ENCODE data around the gene GRIK5. TPM values are rescaled to one million over a fixed set of nuclear protein-coding genes. Genes with fewer than 3 reads are reported as not detected.
A peak's percentile ranks its signal among the peaks of the same experiment; 100 is the strongest.

The GRIK5 gene
- total RNA-seq, 1 experiment from 2014 or later = 0.48 TPM

DNA sequence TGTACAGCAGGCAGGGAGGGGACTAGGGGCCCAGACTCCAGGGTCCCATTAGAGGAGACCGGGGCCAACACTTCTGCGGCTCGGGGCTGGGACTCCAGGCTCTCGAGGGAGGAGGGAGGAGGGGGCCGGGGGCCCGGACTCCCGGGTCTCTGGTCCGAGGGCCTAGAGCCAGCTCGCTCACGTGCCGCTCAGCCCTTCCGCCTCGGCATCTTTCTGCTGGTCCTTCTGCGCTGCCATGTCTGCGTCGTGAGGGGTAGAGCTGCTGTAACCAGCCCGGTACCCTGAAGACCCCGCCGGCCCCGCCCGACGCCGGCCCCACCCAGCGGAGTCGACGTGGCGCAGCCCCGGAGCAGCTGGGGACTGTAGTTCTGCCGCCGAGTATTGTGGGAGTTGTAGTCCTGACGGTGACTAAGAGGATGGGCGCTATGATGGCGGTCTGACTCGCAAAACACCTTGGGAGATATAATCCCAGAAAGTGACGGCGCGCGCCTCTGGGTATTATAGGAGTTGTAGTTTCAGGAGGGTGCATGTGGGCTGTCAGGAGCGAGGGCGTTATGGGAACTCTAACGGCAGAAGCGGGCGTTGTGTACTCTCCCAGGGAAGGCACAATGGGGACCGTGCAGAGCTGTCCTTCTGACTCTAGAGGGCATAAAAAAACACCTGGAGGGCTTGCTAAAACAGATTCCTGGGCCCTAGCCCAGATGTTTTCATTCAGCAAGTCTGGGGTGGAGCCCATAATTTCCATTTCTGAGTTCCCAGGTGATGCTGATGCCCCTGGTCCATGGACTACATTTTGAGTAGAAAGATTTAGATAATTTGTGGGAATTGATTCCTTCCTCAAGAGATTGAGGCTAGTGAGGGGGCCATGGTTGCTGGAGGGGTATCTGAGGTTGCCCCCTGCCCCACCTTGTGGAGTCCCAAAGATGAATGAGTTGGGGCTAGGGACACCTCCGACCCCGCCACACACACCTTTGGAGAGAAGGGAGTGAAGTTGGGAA is 110.7 kb downstream of the GRIK5 start, which contains the start of gene RABAC1:
TSS of gene RABAC1 (minus strand) at position 266 of the 998 bp plus-strand sequence. CDS start at position 237, 29 bp downstream.
- Mint-ChIP-seq H3K27me3 (ENCODE audit: insufficient read depth, unreplicated experiment) (no peaks in the 10 kb centered on the region), H3K36me3 (ENCODE audit: insufficient read depth, unreplicated experiment) (peaks cover 6% of the 10 kb centered on the region), H3K4me3 (ENCODE audit: unreplicated experiment) (peak within 1 kb of the TSS; percentile 78), H3K4me1 (ENCODE audit: low read depth, unreplicated experiment) (peaks cover 13% of the 10 kb centered on the region), H3K27ac (ENCODE audit: unreplicated experiment) (peak within 1 kb of the TSS; percentile 81), H3K9me3 (ENCODE audit: unreplicated experiment) (no peaks in the 10 kb centered on the region)
- H3K4me3 ChIP-seq (ENCODE audit: low read depth, low read length) = peak within 1 kb of the TSS; percentile 82
- no peaks in the 10 kb centered on the region for H3K9me3 ChIP-seq
- intact Hi-C loops (cut with micrococcal nuclease; ENCODE audit: unreplicated experiment) = loop anchor here (1.0 kb wide), 3 partner anchors 75 to 283 kb away; partner anchors contain the start of gene GSK3A
- BruUV-seq (replicated peaks) = no TSS peak
- H3K36me3 ChIP-seq (ENCODE audit: control insufficient read depth, insufficient read depth, low read length) = no peaks in the 10 kb centered on the region
- CTCF ChIA-PET = interaction anchor here (0.5 to 2.7 kb wide), 11 partner anchors 8 to 252 kb away, joined by 3 to 18 read pairs (median 4); partner anchors contain the start of gene RPS19
- peak in 1 of 2 experiments; percentile 44 for TF ChIP-seq CTCF (IDR thresholded peaks at IDR 0.05; ENCODE audit: insufficient read depth in 1 of 2, low read depth in 1 of 2, low read length in 1 of 2, severe bottlenecking in 1 of 2, unreplicated experiment in 1 of 2)
- POLR2A ChIA-PET = interaction anchor here (0.7 to 1.6 kb wide), 3 partner anchors 99 to 117 kb away, joined by 3 to 10 read pairs (median 4); partner anchors contain the start of genes RPS19 and ZNF574
- peak; percentile 93 to 95 for DNase-seq
- no peaks in the 10 kb centered on the region for H3K27me3 ChIP-seq (replicated peaks; ENCODE audit: control insufficient read depth, insufficient read depth, low read length)
- peaks cover 14% of the 10 kb centered on the region for H3K4me1 ChIP-seq

DNA sequence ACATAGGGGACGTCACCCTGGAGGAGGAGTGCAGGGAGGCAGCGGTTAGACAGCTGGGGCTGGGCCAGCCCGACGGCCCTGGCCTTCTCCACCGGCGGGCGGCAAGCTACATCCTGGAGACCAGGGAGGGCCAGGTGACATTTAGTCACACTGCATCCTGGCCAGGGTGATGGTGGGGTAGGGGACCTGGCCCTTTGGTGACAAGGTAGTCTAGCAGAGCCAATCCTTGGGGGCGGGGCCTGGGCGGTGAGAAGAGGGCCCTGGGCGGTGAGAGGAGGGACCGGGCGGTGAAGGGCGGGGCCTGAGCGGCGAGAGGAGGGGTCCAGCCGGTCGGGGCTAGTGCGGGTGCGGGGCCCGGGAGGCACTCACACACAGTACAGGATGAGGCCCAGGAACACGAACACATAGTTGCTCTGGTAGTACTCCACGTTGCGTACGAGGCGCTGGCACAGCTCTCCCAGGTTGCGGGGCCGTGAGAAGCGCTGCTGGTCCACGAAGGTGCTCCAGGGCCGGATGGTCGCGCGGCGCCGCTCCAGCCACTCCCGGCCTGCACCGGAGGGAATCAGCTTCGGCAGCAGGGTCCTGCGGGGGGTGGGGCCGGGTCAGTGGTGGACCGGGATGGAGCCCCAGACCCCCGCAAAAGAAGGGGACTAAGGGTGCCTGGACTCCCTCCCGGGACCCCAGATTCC is 111.5 kb downstream of the GRIK5 start:
- CTCF ChIA-PET = interaction anchor here (0.5 to 2.7 kb wide), 12 partner anchors 9 to 252 kb away, joined by 3 to 18 read pairs (median 4); partner anchors contain the start of gene RPS19
- no peaks in the 10 kb centered on the region for H3K9me3 Mint-ChIP-seq (ENCODE audit: unreplicated experiment)

More for the DNA sequence above, 111.5 kb downstream of the GRIK5 start:
- Histone ChIP-seq H3K9me3 (no peaks in the 10 kb centered on the region), H3K4me3 (ENCODE audit: low read depth, low read length) (peak overlapping the region; percentile 82), H3K36me3 (ENCODE audit: control insufficient read depth, insufficient read depth, low read length) (no peaks in the 10 kb centered on the region), H3K4me1 (peaks cover 14% of the 10 kb centered on the region), H3K27me3 (replicated peaks; ENCODE audit: control insufficient read depth, insufficient read depth, low read length) (no peaks in the 10 kb centered on the region)
- POLR2A ChIA-PET = interaction anchor here (1.0 to 1.6 kb wide), 2 partner anchors 99 to 118 kb away, joined by 3 to 10 read pairs; partner anchors contain the start of gene ZNF574
- BruUV-seq (replicated peaks) = TSS peak; percentile 69
- TF ChIP-seq CTCF (IDR thresholded peaks at IDR 0.05; ENCODE audit: insufficient read depth in 1 of 2, low read depth in 1 of 2, low read length in 1 of 2, severe bottlenecking in 1 of 2, unreplicated experiment in 1 of 2) = no peak
- H3K27ac Mint-ChIP-seq (ENCODE audit: unreplicated experiment) = peak overlapping the region; percentile 81
- H3K4me1 Mint-ChIP-seq (ENCODE audit: low read depth, unreplicated experiment) = peaks cover 13% of the 10 kb centered on the region
- intact Hi-C loops (cut with micrococcal nuclease; ENCODE audit: unreplicated experiment) = loop anchor here (1.0 kb wide), 4 partner anchors 74 to 284 kb away; partner anchors contain the start of gene GSK3A
- peak overlapping the region; percentile 78 for H3K4me3 Mint-ChIP-seq (ENCODE audit: unreplicated experiment)
- peak; percentile 90 to 92 for DNase-seq
- H3K36me3 Mint-ChIP-seq (ENCODE audit: insufficient read depth, unreplicated experiment) = peaks cover 6% of the 10 kb centered on the region
- H3K27me3 Mint-ChIP-seq (ENCODE audit: insufficient read depth, unreplicated experiment) = no peaks in the 10 kb centered on the region
